ENCODE data around the gene HERPUD1. TPM values are rescaled to one million over a fixed set of nuclear protein-coding genes. Genes with fewer than 3 reads are reported as not detected.

HERPUD1 gene
- total and polyA plus RNA-seq, 2 of the 13 experiments (the other 11 are each of a cell fraction or from before 2014, with no cell fraction given): 96.2 to 323 TPM

GRCh38 chr16:56945847-56946527, 14.0 kb downstream of the HERPUD1 start:
- H2AFZ ChIP-seq (ENCODE audit: low read length): no peak overlapping the region
- TF ChIP-seq CAMTA2 (CRISPR knock-in tag; IDR thresholded peaks at IDR 0.05; ENCODE audit: borderline replicate concordance) (no peak), MTA1 (CRISPR knock-in tag; IDR thresholded peaks at IDR 0.05; ENCODE audit: borderline replicate concordance) (no peak), HNRNPK (IDR thresholded peaks at IDR 0.05; ENCODE audit: low read depth, low read length, poor library complexity, severe bottlenecking) (peak; percentile 8), RBFOX2 (IDR thresholded peaks at IDR 0.05; ENCODE audit: low read depth, low read length) (0 out of 2 replicates have a peak, but pooled peaks have one; percentile 39), FOXJ3 (CRISPR knock-in tag; IDR thresholded peaks at IDR 0.05; ENCODE audit: borderline replicate concordance) (no peak), POLR2AphosphoS5 (IDR thresholded peaks at IDR 0.05; ENCODE audit: low read depth, low read length) (0 out of 2 replicates have a peak, but pooled peaks have one; percentile 13), HMGA1 (CRISPR knock-in tag; conservative IDR thresholded peaks at IDR 0.05) (no peak), MED1 (CRISPR knock-in tag; IDR thresholded peaks at IDR 0.05) (peak; percentile 16; the same call in 1 of the 2 replicates), ZFP91 (CRISPR knock-in tag; IDR thresholded peaks at IDR 0.05; ENCODE audit: borderline replicate concordance) (no peak), E2F1 (CRISPR knock-in tag; IDR thresholded peaks at IDR 0.05) (no peak), PAF1 (CRISPR knock-in tag; IDR thresholded peaks at IDR 0.05) (peak; percentile 65), ZSCAN30 (CRISPR knock-in tag; IDR thresholded peaks at IDR 0.05) (0 out of 2 replicates have a peak, but pooled peaks have one; percentile 6), MEF2D (CRISPR knock-in tag; IDR thresholded peaks at IDR 0.05) (no peak), PATZ1 (CRISPR knock-in tag; IDR thresholded peaks at IDR 0.05) (0 out of 2 replicates have a peak, but pooled peaks have one; percentile 19)
- no peaks in the 10 kb centered on the region for H3K27me3 ChIP-seq (ENCODE audit: control insufficient read depth in 1 of 2, insufficient read depth in 2 of 2, low read length in 2 of 2)
- no peak for FAIRE-seq
- H3K4me2 ChIP-seq (ENCODE audit: low read depth, low read length): no peak overlapping the region
- ChIA-PET CTCF (ENCODE audit: low intra/inter-chr PET ratio, low total read pairs) (no interaction called here), POLR2A (interaction anchor here (0.9 to 5.2 kb wide), 11 partner anchors 9 to 339 kb away, joined by 3 to 39 read pairs (median 5); partner anchors contain the start of gene HERPUD1)
- no peak for DNase-seq (ENCODE audit: low spot score)
- in situ Hi-C loops (cut with HindIII; ENCODE audit: extremely low pct_ligation_motif_present, low pct_unique_long_range_greater_than_20kb) (no loop called here), intact Hi-C loops (cut with micrococcal nuclease; ENCODE audit: unreplicated experiment) (no loop called here)
- peaks cover 51% of the 10 kb centered on the region for H3K4me1 ChIP-seq (ENCODE audit: insufficient read depth, low read length)
- WGBS (ENCODE audit: low lambda C conversion rate): 78% methylated on average over 12 of the region's 12 CpGs
- no peak overlapping the region for H3K9ac ChIP-seq (ENCODE audit: insufficient read depth, low read depth, low read length)
- no TSS peak for BruUV-seq (replicated peaks)
- peaks cover 20 to 40% of the 10 kb centered on the region in 2 experiments for H3K36me3 ChIP-seq (replicated peaks in 1 of 2; ENCODE audit: control insufficient read depth in 1 of 2, insufficient read depth in 2 of 2, low read length in 2 of 2)
- no peak overlapping the region for H3K27ac ChIP-seq (ENCODE audit: extremely low read length, insufficient read depth, low read length)
- H4K20me1 ChIP-seq (ENCODE audit: insufficient read depth, low read length): peaks cover 30% of the 10 kb centered on the region
- H3K79me2 ChIP-seq (ENCODE audit: insufficient read depth, low read length): no peaks in the 10 kb centered on the region
- H3K4me3 ChIP-seq (replicated peaks in 1 of 3; ENCODE audit: insufficient read depth in 1 of 3, low read depth in 2 of 3, low read length in 3 of 3): no peak overlapping the region
- no peak for ATAC-seq
- no peaks in the 10 kb centered on the region for H3K9me3 ChIP-seq (ENCODE audit: low read length)
